Stimulated activated CD4-positive, alpha-beta T cell treated with anti-CD3 and anti-CD28 coated beads, Interleukin-4, amount 100 ng/mL, for 24 hours (primary cell): ENCODE measurements around the gene TSC1.
"Not testable (repeated sequence)": the region's sequence is repeated elsewhere in the genome, so short reads cannot be mapped to it uniquely, and the experiment has no call there.

Source experiments
- DNase-seq: peaks from one replicate; pipeline ENCODE4 v3.0.0-alpha.2; 2020

The TSC1 gene

GRCh38 chr9:132975961-132976360 is 31.5 kb upstream of the TSC1 start:
- DNase-seq: no peak

GRCh38 chr9:132973713-132974112 is 29.3 kb upstream of the TSC1 start:
- DNase-seq: no peak

- DNase-seq: no peak
These were observed 28.8 kb upstream of the TSC1 start for GRCh38 chr9:132973166-132973565.

GRCh38 chr9:132970324-132971062 is 26.1 kb upstream of the TSC1 start:
- no peak for DNase-seq

GRCh38 chr9:132969783-132970182 is 25.4 kb upstream of the TSC1 start:
- DNase-seq: no peak

GRCh38 chr9:132967908-132968307 is 23.5 kb upstream of the TSC1 start:
- not testable (repeated sequence) for DNase-seq

- DNase-seq: no peak
These were observed 21.1 kb upstream of the TSC1 start for GRCh38 chr9:132965478-132965877.

- no peak for DNase-seq
These were observed 16.6 kb upstream of the TSC1 start for GRCh38 chr9:132961002-132961401.

GRCh38 chr9:132957805-132958204 is 13.4 kb upstream of the TSC1 start:
- no peak for DNase-seq

- no peak for DNase-seq
These were observed 11.4 kb upstream of the TSC1 start for GRCh38 chr9:132955768-132956167.

GRCh38 chr9:132955123-132955522 is 10.7 kb upstream of the TSC1 start:
- no peak for DNase-seq

GRCh38 chr9:132949709-132950108 is 5.3 kb upstream of the TSC1 start:
- DNase-seq: no peak

GRCh38 chr9:132948482-132949050 is 4.2 kb upstream of the TSC1 start:
- no peak for DNase-seq

- DNase-seq: no peak
These were observed 3.3 kb upstream of the TSC1 start for GRCh38 chr9:132947756-132948155.

- no peak for DNase-seq
These were observed 2.3 kb upstream of the TSC1 start for GRCh38 chr9:132946631-132947295.

- no peak for DNase-seq
These were observed 1.8 kb upstream of the TSC1 start for GRCh38 chr9:132946211-132946610.

GRCh38 chr9:132945186-132946130 is 1.0 kb upstream of the TSC1 start:
- no peak for DNase-seq

- no peak for DNase-seq
These were observed 644 bp downstream of the TSC1 start for GRCh38 chr9:132943651-132944293.

- no peak for DNase-seq
These were observed 1.8 kb downstream of the TSC1 start for GRCh38 chr9:132942541-132943182.

GRCh38 chr9:132939169-132939568 is 5.2 kb downstream of the TSC1 start:
- no peak for DNase-seq

- no peak for DNase-seq
These were observed 6.9 kb downstream of the TSC1 start for GRCh38 chr9:132937463-132937901.

- DNase-seq: no peak
These were observed 9.4 kb downstream of the TSC1 start for GRCh38 chr9:132935026-132935425.
